Activated CD4-positive, alpha-beta memory T cell treated with anti-CD3 and anti-CD28 coated beads, Interleukin-2, amount 10 ng/mL, durations not matched to agents 7 days and 5 days (primary cell): Measurements from ENCODE around the gene LPCAT1. TPM values are rescaled to one million over a fixed set of nuclear protein-coding genes. Genes with fewer than 3 reads are reported as not detected.

Source experiments
- total RNA-seq, 2 experiments: library from RNA; stranded (reverse); gene quantifications; one replicate each; pipeline ENCODE4 v1.2.3, GENCODE V29; 2021

Gene LPCAT1
- total RNA-seq, 2 experiments from 2014 or later: 68.7 to 71.4 TPM

Other genes with a start within 250 kb of the LPCAT1 start
- gene TERT, start 228.9 kb downstream of the LPCAT1 start, total RNA-seq: 1 to 10 TPM; 2.1 to 2.2 TPM
- gene CLPTM1L, start 178.9 kb downstream of the LPCAT1 start, total RNA-seq: 100 to 1,000 TPM in 1 of 2 experiments, 10 to 100 TPM in 1; 99.7 to 101 TPM
- gene SLC6A3, start 78.5 kb downstream of the LPCAT1 start, total RNA-seq: not detected